GM18505 (cell line): ENCODE results near the gene FBXO45.
"Not testable (repeated sequence)": the region's sequence is repeated elsewhere in the genome, so short reads cannot be mapped to it uniquely, and the experiment has no call there.

ENCODE experiments used
- ATAC-seq: cut with Tn5 transposase; IDR thresholded peaks from one replicate; pipeline ENCODE4 v1.9.1; 2021; ENCODE audit not compliant: unreplicated experiment
- POLR2A ChIP-seq: IDR thresholded peaks from 4 replicates; pipeline ENCODE4 v1.6.1; 2011; ENCODE audit warnings: borderline replicate concordance; ENCODE audit not compliant: insufficient read depth, insufficient read length; ENCODE audit errors: extremely low read depth

FBXO45 gene

GRCh38 chr3:196620684-196621083 is 52.2 kb downstream of the FBXO45 start:
- no peak for ATAC-seq
- TF ChIP-seq POLR2A, result no peak

- TF ChIP-seq POLR2A, result no peak
- ATAC-seq, result no peak
Observed at GRCh38 chr3:196621611-196622010, 53.2 kb downstream of the FBXO45 start.

DNA sequence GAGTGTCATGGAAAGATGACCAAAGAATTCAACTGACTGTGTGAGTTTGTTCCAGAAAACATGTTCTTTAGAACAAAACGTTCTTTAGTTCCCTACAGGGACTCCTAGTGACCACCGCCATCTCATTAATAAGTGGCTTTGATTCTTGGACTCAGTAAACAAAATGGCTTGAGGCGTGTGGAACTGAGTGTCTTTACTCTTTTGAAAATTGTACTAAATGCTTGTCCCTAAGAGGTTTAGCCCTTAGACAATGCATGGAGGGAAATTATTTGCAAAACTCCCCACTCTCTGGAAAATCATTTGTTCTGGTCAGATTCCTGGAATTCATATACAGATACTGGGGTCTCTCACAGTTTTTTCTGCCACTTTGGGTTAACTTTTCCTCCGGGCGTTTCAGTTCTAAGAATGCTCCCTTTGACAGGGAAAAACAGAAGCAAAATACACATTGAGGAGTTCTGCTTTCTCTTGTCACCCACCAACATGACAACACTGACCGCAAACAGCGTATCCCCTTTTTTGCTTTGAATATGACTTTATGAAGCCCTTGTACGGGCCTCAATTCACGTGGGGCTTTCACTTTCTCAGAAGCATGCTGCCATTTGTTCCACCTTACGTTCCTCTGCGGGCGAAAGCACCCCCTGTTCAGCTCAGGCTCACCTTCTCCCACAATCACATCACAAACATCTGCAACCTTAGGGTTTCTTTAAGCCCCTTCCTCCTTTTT is 55.8 kb downstream of the FBXO45 start:
- TF ChIP-seq POLR2A, result no peak

GRCh38 chr3:196624907-196625306 is 56.4 kb downstream of the FBXO45 start:
- no peak for ATAC-seq
- TF ChIP-seq POLR2A, result no peak

More for the DNA sequence above, 55.8 kb downstream of the FBXO45 start:
- ATAC-seq, result peak; percentile 49

- TF ChIP-seq POLR2A, result no peak
- no peak for ATAC-seq
Observed at GRCh38 chr3:196625331-196625730, 56.9 kb downstream of the FBXO45 start.

DNA sequence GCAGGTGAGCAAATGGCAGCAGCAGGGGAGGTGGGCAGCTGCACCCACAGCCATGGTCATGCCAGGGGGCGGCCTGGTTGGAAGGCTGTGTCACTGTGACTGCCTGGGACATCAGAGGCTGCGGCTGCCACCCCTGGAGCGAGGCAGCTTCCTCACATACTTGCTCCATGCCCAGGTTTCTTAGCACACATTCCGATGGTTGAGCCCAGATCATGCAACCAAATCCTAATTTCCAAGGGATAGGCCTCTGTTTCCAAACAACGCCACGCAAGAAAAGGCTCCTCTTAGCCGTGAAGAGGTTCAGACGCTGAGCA is 59.4 kb downstream of the FBXO45 start:
- no peak for TF ChIP-seq POLR2A
- no peak for ATAC-seq

GRCh38 chr3:196629228-196629627 is 60.8 kb downstream of the FBXO45 start:
- ATAC-seq, result no peak
- TF ChIP-seq POLR2A, result no peak

GRCh38 chr3:196631682-196632045 is 63.2 kb downstream of the FBXO45 start:
- ATAC-seq, result no peak
- TF ChIP-seq POLR2A, result no peak

GRCh38 chr3:196632046-196632751 is 63.7 kb downstream of the FBXO45 start:
- peak; percentile 72 for ATAC-seq
- peak; percentile 88 for TF ChIP-seq POLR2A

- TF ChIP-seq POLR2A, result peak; percentile 59
- ATAC-seq, result no peak
Observed at GRCh38 chr3:196633555-196634151, 65.2 kb downstream of the FBXO45 start.

GRCh38 chr3:196634224-196634623 is 65.8 kb downstream of the FBXO45 start:
- no peak for TF ChIP-seq POLR2A
- no peak for ATAC-seq

GRCh38 chr3:196634829-196635228 is 66.4 kb downstream of the FBXO45 start:
- ATAC-seq, result no peak
- TF ChIP-seq POLR2A, result no peak

GRCh38 chr3:196636369-196637349 is 68.2 kb downstream of the FBXO45 start:
- TF ChIP-seq POLR2A, result no peak
- ATAC-seq, result no peak

DNA sequence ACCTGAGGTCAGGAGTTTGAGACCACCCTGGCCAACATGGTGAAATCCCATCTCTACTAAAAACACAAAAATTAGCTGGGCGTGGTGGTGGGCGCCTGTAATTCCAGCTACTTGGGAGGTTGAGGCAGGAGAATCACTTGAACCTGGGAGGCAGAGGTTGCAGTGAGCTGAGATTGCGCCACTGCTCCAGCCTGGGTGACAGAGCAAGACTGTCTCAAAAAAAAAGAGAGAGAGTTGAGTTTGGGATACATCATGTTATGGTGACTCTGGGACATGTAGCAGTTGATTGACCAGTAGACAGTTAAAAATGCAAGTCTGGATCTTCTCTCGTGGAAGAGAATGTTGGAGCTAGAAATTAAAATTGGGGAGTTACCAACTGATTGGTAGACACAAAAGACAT is 69.5 kb downstream of the FBXO45 start:
- not testable (repeated sequence) for ATAC-seq
